HepG2 (cell line): ENCODE measurements around the gene ZNF214. TPM values are rescaled to one million over a fixed set of nuclear protein-coding genes. Genes with fewer than 3 reads are reported as not detected.

Source experiments
- DRAP1 ChIP-seq: IDR thresholded peaks from 2 replicates; pipeline ENCODE4 v1.6.1; 2016; ENCODE audit warnings: missing genetic modification reagents, missing compliant biosample characterization
- ETV5 ChIP-seq: IDR thresholded peaks from 2 replicates; pipeline ENCODE4 v1.6.1; 2018; ENCODE audit warnings: missing biosample characterization, missing genetic modification reagents, inconsistent platforms, borderline replicate concordance
- NFE2 ChIP-seq: sonication (generic); formaldehyde crosslinking; IDR thresholded peaks from 2 replicates; pipeline ENCODE4 v1.4.0; 2020; ENCODE audit warnings: missing genetic modification reagents
- NFRKB ChIP-seq: fragments of 450-650 bp; IDR thresholded peaks from 2 replicates; pipeline ENCODE4 v1.6.1; 2017
- NFYC ChIP-seq: IDR thresholded peaks from 2 replicates; pipeline ENCODE4 v1.6.1; 2016; ENCODE audit warnings: missing genetic modification reagents, missing compliant biosample characterization
- NR2F1 ChIP-seq, 2 experiments: fragments of 450-650 bp in 1 of 2; formaldehyde crosslinking in 1 of 2; IDR thresholded peaks; 2 replicates each; pipeline versions ENCODE4 v1.5.0 to v1.6.1; 2016 to 2020; ENCODE audit warnings: mild to moderate bottlenecking in 1 of 2, missing compliant biosample characterization in 1 of 2, missing genetic modification reagents in 1 of 2, moderate library complexity in 1 of 2
- NRL ChIP-seq: sonication (generic); formaldehyde crosslinking; IDR thresholded peaks from 2 replicates; pipeline ENCODE4 v1.5.0; 2020; ENCODE audit warnings: missing genetic modification reagents, mild to moderate bottlenecking, moderate library complexity, borderline replicate concordance
- POGZ ChIP-seq: sonication (generic); formaldehyde crosslinking; IDR thresholded peaks from 2 replicates; pipeline ENCODE4 v1.4.0; 2020; ENCODE audit warnings: mild to moderate bottlenecking, missing genetic modification reagents
- RFX3 ChIP-seq: IDR thresholded peaks from 2 replicates; pipeline ENCODE4 v1.6.1; 2016; ENCODE audit warnings: missing biosample characterization, missing genetic modification reagents
- RXRB ChIP-seq: IDR thresholded peaks from 2 replicates; pipeline ENCODE4 v1.6.1; 2016; ENCODE audit warnings: borderline replicate concordance, missing genetic modification reagents, missing compliant biosample characterization
- SAFB2 ChIP-seq: sonication (generic); formaldehyde crosslinking; IDR thresholded peaks from 2 replicates; pipeline ENCODE4 v1.5.1; 2020; ENCODE audit warnings: missing genetic modification reagents, low read depth, mild to moderate bottlenecking, borderline replicate concordance
- STAT5B ChIP-seq: sonication (generic); formaldehyde crosslinking; IDR thresholded peaks from 2 replicates; pipeline ENCODE4 v1.4.0; 2020; ENCODE audit warnings: missing genetic modification reagents
- ZBTB33 ChIP-seq: sonication (generic); formaldehyde crosslinking; IDR thresholded peaks from 2 replicates; pipeline ENCODE4 v1.4.0; 2020; ENCODE audit warnings: missing genetic modification reagents
- ZFYVE20 ChIP-seq: sonication (generic); formaldehyde crosslinking; IDR thresholded peaks from 2 replicates; pipeline ENCODE4 v1.8.0; 2023; ENCODE audit warnings: low read depth, mild to moderate bottlenecking, moderate library complexity, missing genetic modification reagents, borderline replicate concordance
- ZNF160 ChIP-seq: sonication (generic); formaldehyde crosslinking; IDR thresholded peaks from 2 replicates; pipeline ENCODE4 v1.8.0; 2022; ENCODE audit warnings: mild to moderate bottlenecking, inconsistent platforms, missing genetic modification reagents
- ZNF263 ChIP-seq: sonication (generic); formaldehyde crosslinking; IDR thresholded peaks from 2 replicates; pipeline ENCODE4 v1.4.0; 2020; ENCODE audit warnings: missing genetic modification reagents
- ZNF329 ChIP-seq: sonication (generic); formaldehyde crosslinking; IDR thresholded peaks from 2 replicates; pipeline ENCODE4 v1.9.0; 2021; ENCODE audit warnings: low read depth, mild to moderate bottlenecking, missing genetic modification reagents
- ZNF350 ChIP-seq: sonication (generic); formaldehyde crosslinking; IDR thresholded peaks from 2 replicates; pipeline ENCODE4 v1.4.0; 2020; ENCODE audit warnings: mild to moderate bottlenecking, low read depth, missing genetic modification reagents, borderline replicate concordance
- ZNF501 ChIP-seq: sonication (generic); formaldehyde crosslinking; IDR thresholded peaks from 2 replicates; pipeline ENCODE4 v1.5.1; 2020; ENCODE audit warnings: mild to moderate bottlenecking, moderate library complexity, missing genetic modification reagents
- ZNF543 ChIP-seq: sonication (generic); formaldehyde crosslinking; IDR thresholded peaks from 2 replicates; pipeline ENCODE4 v1.4.0; 2020; ENCODE audit warnings: mild to moderate bottlenecking, missing genetic modification reagents
- ZNF597 ChIP-seq: sonication (generic); formaldehyde crosslinking; IDR thresholded peaks from 2 replicates; pipeline ENCODE4 v1.5.0; 2020; ENCODE audit warnings: missing genetic modification reagents
- ZSCAN31 ChIP-seq: sonication (generic); formaldehyde crosslinking; IDR thresholded peaks from 2 replicates; pipeline ENCODE4 v1.5.0; 2020; ENCODE audit warnings: low read depth, mild to moderate bottlenecking, missing genetic modification reagents
- polyA plus RNA-seq, 8 experiments: library from polyadenylated mRNA; depleted of rRNA in 3 of 8; stranded (reverse) in 7 of 8; unstranded in 1 of 8; fragments of >200 nt; fragmentation: Illumina TruSeq in 4 of 8; extraction: Trizol in 4 of 8; gene quantifications; 2 replicates each; pipeline versions ENCODE4 v1.2.1 to v1.2.3, GENCODE V29; 2011 to 2016; ENCODE audit warnings: low read depth in 4 of 8, missing spikeins in 1 of 8, mixed read lengths in 1 of 8; ENCODE audit not compliant: insufficient read depth in 1 of 8
- total RNA-seq, 5 experiments: library from RNA; depleted of rRNA; stranded (reverse); fragments of >200 nt; fragmentation: Illumina TruSeq; extraction: Trizol; gene quantifications; 2 replicates each; pipeline ENCODE4 v1.2.3, GENCODE V29; 2016; ENCODE audit warnings: low read depth in 1 of 5
- TF ChIP-seq, protein P1 (sequence below): sonication (generic); formaldehyde crosslinking; conservative IDR thresholded peaks from 2 replicates; pipeline ENCODE4 v1.4.0; 2020; ENCODE audit warnings: missing genetic modification reagents
- TF ChIP-seq, protein P2 (sequence below): sonication (generic); formaldehyde crosslinking; IDR thresholded peaks from 2 replicates; pipeline ENCODE4 v1.5.0; 2020; ENCODE audit warnings: mild to moderate bottlenecking, missing genetic modification reagents

Gene ZNF214
- total and polyA plus RNA-seq, 2 of the 13 experiments (the other 11 are each of a cell fraction or from before 2014, with no cell fraction given), result 0.28 to 1.9 TPM

GRCh38 chr11:7020183-7020917 is at the start of gene ZNF214, which contains the start of gene NLRP14 (continued):
- no peak for TF ChIP-seq DRAP1 (CRISPR knock-in tag)
- TF ChIP-seq RFX3 (CRISPR knock-in tag), result peak; percentile 83
- TF ChIP-seq ETV5 (CRISPR knock-in tag), result peak; percentile 41; the same call in 1 of the 2 replicates
- TF ChIP-seq ZSCAN31, result peak; percentile 70
- peak; percentile 47 to 76; a peak in 1 of 4 replicates for TF ChIP-seq NR2F1 (CRISPR knock-in tag; IDR thresholded peaks at IDR 0.05)
- TF ChIP-seq ZFYVE20 (CRISPR knock-in tag), result no peak
- TF ChIP-seq ZNF263 (CRISPR knock-in tag), result no peak
- TF ChIP-seq, protein P1, sequence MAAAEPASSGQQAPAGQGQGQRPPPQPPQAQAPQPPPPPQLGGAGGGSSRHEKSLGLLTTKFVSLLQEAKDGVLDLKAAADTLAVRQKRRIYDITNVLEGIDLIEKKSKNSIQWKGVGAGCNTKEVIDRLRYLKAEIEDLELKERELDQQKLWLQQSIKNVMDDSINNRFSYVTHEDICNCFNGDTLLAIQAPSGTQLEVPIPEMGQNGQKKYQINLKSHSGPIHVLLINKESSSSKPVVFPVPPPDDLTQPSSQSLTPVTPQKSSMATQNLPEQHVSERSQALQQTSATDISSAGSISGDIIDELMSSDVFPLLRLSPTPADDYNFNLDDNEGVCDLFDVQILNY, result peak; percentile 94
- no peak for TF ChIP-seq NFRKB
- peak; percentile 63 for TF ChIP-seq POGZ (CRISPR knock-in tag)
- peak; percentile 54; the same call in 1 of the 2 replicates for TF ChIP-seq ZNF350 (CRISPR knock-in tag)
- 0 out of 2 replicates have a peak, but pooled peaks have one; percentile 13 for TF ChIP-seq RXRB (CRISPR knock-in tag)
- no peak for TF ChIP-seq ZNF329 (CRISPR knock-in tag)
- TF ChIP-seq NRL (CRISPR knock-in tag), result peak; percentile 53
- TF ChIP-seq NFYC (CRISPR knock-in tag), result peak; percentile 87
- TF ChIP-seq NFE2 (CRISPR knock-in tag), result no peak
- TF ChIP-seq ZBTB33 (CRISPR knock-in tag), result no peak
- no peak for TF ChIP-seq SAFB2
- no peak for TF ChIP-seq ZNF597
- TF ChIP-seq ZNF501 (CRISPR knock-in tag), result peak; percentile 41; the same call in 1 of the 2 replicates
- no peak for TF ChIP-seq ZNF160 (CRISPR knock-in tag)
- TF ChIP-seq ZNF543 (CRISPR knock-in tag), result no peak
- TF ChIP-seq, protein P2, sequence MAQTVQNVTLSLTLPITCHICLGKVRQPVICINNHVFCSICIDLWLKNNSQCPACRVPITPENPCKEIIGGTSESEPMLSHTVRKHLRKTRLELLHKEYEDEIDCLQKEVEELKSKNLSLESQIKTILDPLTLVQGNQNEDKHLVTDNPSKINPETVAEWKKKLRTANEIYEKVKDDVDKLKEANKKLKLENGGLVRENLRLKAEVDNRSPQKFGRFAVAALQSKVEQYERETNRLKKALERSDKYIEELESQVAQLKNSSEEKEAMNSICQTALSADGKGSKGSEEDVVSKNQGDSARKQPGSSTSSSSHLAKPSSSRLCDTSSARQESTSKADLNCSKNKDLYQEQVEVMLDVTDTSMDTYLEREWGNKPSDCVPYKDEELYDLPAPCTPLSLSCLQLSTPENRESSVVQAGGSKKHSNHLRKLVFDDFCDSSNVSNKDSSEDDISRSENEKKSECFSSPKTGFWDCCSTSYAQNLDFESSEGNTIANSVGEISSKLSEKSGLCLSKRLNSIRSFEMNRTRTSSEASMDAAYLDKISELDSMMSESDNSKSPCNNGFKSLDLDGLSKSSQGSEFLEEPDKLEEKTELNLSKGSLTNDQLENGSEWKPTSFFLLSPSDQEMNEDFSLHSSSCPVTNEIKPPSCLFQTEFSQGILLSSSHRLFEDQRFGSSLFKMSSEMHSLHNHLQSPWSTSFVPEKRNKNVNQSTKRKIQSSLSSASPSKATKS (CRISPR knock-in tag), result no peak
- TF ChIP-seq STAT5B (CRISPR knock-in tag), result no peak
